Neural cell (in vitro differentiated cells): ENCODE data around the gene PSMB1. TPM values are rescaled to one million over a fixed set of nuclear protein-coding genes. Genes with fewer than 3 reads are reported as not detected.

ENCODE experiments used
- H2AFZ ChIP-seq: fragments of 200-600, 300-800 bp; sonication (generic), shearing (Covaris generic); 2 replicates; pipeline ENCODE4 v1.6.0; 2014; ENCODE audit warnings: low read depth, mild to moderate bottlenecking, antibody characterized with exemption, low read length, moderate library complexity
- H3F3A ChIP-seq: fragments of 200-600 bp; shearing (Covaris generic); 2 replicates; pipeline ENCODE4 v1.6.1; 2016; ENCODE audit warnings: mild to moderate bottlenecking, moderate library complexity, mixed read lengths, antibody characterized with exemption, low read length; ENCODE audit not compliant: insufficient read depth, poor library complexity, severe bottlenecking
- H3K27ac ChIP-seq: fragments of 200-600, 300-800 bp; sonication (generic), shearing (Covaris generic); 2 replicates; pipeline ENCODE4 v1.5.1; 2014; ENCODE audit warnings: mild to moderate bottlenecking, low read length, moderate library complexity
- H3K27me3 ChIP-seq: fragments of 300-800, 200-600 bp; sonication (generic), shearing (Covaris generic); 2 replicates; pipeline ENCODE4 v1.6.0; 2014; ENCODE audit warnings: mild to moderate bottlenecking, low read depth, low read length, moderate library complexity; ENCODE audit not compliant: insufficient read depth
- H3K36me3 ChIP-seq: fragments of 300-800, 200-600 bp; sonication (generic), shearing (Covaris generic); 2 replicates; pipeline ENCODE4 v1.5.1; 2014; ENCODE audit warnings: mild to moderate bottlenecking, antibody characterized with exemption, low read length, moderate library complexity; ENCODE audit not compliant: insufficient read depth
- H3K4me2 ChIP-seq: fragments of 300-800, 200-600 bp; sonication (generic), shearing (Covaris generic); 2 replicates; pipeline ENCODE4 v1.6.0; 2014; ENCODE audit warnings: mild to moderate bottlenecking, low read length
- H3K4me3 ChIP-seq: fragments of 300-800, 200-600 bp; sonication (generic), shearing (Covaris generic); 2 replicates; pipeline ENCODE4 v1.5.1; 2014; ENCODE audit warnings: mild to moderate bottlenecking, low read length, moderate library complexity
- H3K79me2 ChIP-seq: fragments of 200-600 bp; shearing (Covaris generic); replicated peaks from 2 replicates; pipeline ENCODE4 v1.6.0; 2014; ENCODE audit warnings: mild to moderate bottlenecking, low read length, moderate library complexity; ENCODE audit not compliant: insufficient read depth
- H3K9ac ChIP-seq: fragments of 300-800, 200-600 bp; sonication (generic), shearing (Covaris generic); 2 replicates; pipeline ENCODE4 v1.6.1; 2016; ENCODE audit warnings: mild to moderate bottlenecking, low read length, mixed read lengths
- H3K9me2 ChIP-seq: fragments of 200-600 bp; shearing (Covaris generic); 2 replicates; pipeline ENCODE4 v1.6.1; 2016; ENCODE audit warnings: mild to moderate bottlenecking, low read length, mixed read lengths; ENCODE audit not compliant: insufficient read depth
- H3K9me3 ChIP-seq: fragments of 200-600, 300-800 bp; sonication (generic), shearing (Covaris generic); 2 replicates; pipeline ENCODE4 v1.6.1; 2016; ENCODE audit warnings: mild to moderate bottlenecking, mixed run types, low read length, moderate library complexity, mixed read lengths
- H4K20me1 ChIP-seq: fragments of 200-600 bp; shearing (Covaris generic); 2 replicates; pipeline ENCODE4 v1.6.1; 2016; ENCODE audit warnings: mild to moderate bottlenecking, mixed run types; ENCODE audit not compliant: insufficient read depth
- EP300 ChIP-seq: fragments of 450-650 bp; conservative IDR thresholded peaks from 2 replicates; pipeline ENCODE4 v1.6.1; 2014; ENCODE audit warnings: antibody characterized with exemption, mild to moderate bottlenecking, moderate library complexity; ENCODE audit not compliant: poor library complexity, severe bottlenecking
- EZH2 ChIP-seq: fragments of 200-600, 300-800 bp; shearing (Covaris generic), sonication (generic); IDR thresholded peaks from 2 replicates; pipeline ENCODE4 v1.6.1; 2014; ENCODE audit warnings: antibody characterized with exemption, low read length, borderline replicate concordance, mild to moderate bottlenecking; ENCODE audit not compliant: insufficient read depth, poor library complexity, severe bottlenecking
- MXI1 ChIP-seq: fragments of 450-650 bp; conservative IDR thresholded peaks from 2 replicates; pipeline ENCODE4 v1.6.1; 2014; ENCODE audit warnings: antibody characterized with exemption, mild to moderate bottlenecking; ENCODE audit not compliant: poor library complexity, severe bottlenecking
- POLR2AphosphoS5 ChIP-seq: IDR thresholded peaks from 2 replicates; pipeline ENCODE4 v1.6.1; 2012
- RAD21 ChIP-seq: fragments of 450-650 bp; conservative IDR thresholded peaks from 2 replicates; pipeline ENCODE4 v1.6.1; 2014; ENCODE audit warnings: antibody characterized with exemption, mild to moderate bottlenecking, moderate library complexity
- SMC3 ChIP-seq: fragments of 450-650 bp; conservative IDR thresholded peaks from 2 replicates; pipeline ENCODE4 v1.6.1; 2014; ENCODE audit warnings: antibody characterized with exemption, mild to moderate bottlenecking, moderate library complexity; ENCODE audit not compliant: poor library complexity
- TAF1 ChIP-seq: IDR thresholded peaks from 2 replicates; pipeline ENCODE4 v1.6.1; 2012; ENCODE audit warnings: low read depth
- polyA plus RNA-seq: library from polyadenylated mRNA; depleted of rRNA; stranded (reverse); fragments of >200 nt; gene quantifications from 2 replicates; pipeline ENCODE4 v1.2.3, GENCODE V29; 2014
- TF ChIP-seq, protein P1 (sequence below): fragments of 450-650 bp; IDR thresholded peaks from 2 replicates; pipeline ENCODE4 v1.5.1; 2014; ENCODE audit warnings: antibody characterized with exemption, mild to moderate bottlenecking, moderate library complexity; ENCODE audit not compliant: poor library complexity, severe bottlenecking
- TF ChIP-seq, protein P2 (sequence below): IDR thresholded peaks from 2 replicates; pipeline ENCODE4 v1.6.1; 2012; ENCODE audit warnings: borderline replicate concordance

Gene PSMB1
- polyA plus RNA-seq, 1 donor from 2014 or later, result 365 TPM

DNA sequence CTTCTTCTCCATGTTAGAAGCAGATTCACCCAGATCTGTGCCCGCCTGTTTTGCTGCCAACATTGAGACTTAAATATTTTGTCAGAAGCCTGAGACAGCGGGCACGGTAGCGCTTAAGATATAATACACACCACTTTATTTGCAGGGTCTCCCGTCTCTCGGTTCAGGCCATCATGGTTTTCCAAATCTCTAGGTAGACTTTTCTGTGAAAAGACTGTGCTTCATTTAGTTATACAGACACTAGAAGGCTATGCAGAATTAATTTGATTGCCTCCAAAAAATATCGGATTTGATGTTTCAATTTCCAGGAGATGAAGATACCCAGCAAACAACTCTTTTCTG, 1.7 kb upstream of the PSMB1 start:
- Histone ChIP-seq H3K4me2 (peak overlapping the region; percentile 86), H3K79me2 (peaks cover 61% of the 10 kb centered on the region), H3F3A (no peaks in the 10 kb centered on the region), H3K9me3 (no peaks in the 10 kb centered on the region), H2AFZ (peak overlapping the region; percentile 87), H3K9ac (peak overlapping the region; percentile 89), H3K27me3 (no peaks in the 10 kb centered on the region), H4K20me1 (no peaks in the 10 kb centered on the region), H3K9me2 (no peaks in the 10 kb centered on the region), H3K27ac (peak overlapping the region; percentile 84), H3K4me3 (peak overlapping the region; percentile 86), H3K36me3 (no peaks in the 10 kb centered on the region)
- TF ChIP-seq, protein P1, sequence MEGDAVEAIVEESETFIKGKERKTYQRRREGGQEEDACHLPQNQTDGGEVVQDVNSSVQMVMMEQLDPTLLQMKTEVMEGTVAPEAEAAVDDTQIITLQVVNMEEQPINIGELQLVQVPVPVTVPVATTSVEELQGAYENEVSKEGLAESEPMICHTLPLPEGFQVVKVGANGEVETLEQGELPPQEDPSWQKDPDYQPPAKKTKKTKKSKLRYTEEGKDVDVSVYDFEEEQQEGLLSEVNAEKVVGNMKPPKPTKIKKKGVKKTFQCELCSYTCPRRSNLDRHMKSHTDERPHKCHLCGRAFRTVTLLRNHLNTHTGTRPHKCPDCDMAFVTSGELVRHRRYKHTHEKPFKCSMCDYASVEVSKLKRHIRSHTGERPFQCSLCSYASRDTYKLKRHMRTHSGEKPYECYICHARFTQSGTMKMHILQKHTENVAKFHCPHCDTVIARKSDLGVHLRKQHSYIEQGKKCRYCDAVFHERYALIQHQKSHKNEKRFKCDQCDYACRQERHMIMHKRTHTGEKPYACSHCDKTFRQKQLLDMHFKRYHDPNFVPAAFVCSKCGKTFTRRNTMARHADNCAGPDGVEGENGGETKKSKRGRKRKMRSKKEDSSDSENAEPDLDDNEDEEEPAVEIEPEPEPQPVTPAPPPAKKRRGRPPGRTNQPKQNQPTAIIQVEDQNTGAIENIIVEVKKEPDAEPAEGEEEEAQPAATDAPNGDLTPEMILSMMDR, result no peak
- no peak for TF ChIP-seq RAD21
- TF ChIP-seq SMC3, result no peak
- TF ChIP-seq, protein P2, sequence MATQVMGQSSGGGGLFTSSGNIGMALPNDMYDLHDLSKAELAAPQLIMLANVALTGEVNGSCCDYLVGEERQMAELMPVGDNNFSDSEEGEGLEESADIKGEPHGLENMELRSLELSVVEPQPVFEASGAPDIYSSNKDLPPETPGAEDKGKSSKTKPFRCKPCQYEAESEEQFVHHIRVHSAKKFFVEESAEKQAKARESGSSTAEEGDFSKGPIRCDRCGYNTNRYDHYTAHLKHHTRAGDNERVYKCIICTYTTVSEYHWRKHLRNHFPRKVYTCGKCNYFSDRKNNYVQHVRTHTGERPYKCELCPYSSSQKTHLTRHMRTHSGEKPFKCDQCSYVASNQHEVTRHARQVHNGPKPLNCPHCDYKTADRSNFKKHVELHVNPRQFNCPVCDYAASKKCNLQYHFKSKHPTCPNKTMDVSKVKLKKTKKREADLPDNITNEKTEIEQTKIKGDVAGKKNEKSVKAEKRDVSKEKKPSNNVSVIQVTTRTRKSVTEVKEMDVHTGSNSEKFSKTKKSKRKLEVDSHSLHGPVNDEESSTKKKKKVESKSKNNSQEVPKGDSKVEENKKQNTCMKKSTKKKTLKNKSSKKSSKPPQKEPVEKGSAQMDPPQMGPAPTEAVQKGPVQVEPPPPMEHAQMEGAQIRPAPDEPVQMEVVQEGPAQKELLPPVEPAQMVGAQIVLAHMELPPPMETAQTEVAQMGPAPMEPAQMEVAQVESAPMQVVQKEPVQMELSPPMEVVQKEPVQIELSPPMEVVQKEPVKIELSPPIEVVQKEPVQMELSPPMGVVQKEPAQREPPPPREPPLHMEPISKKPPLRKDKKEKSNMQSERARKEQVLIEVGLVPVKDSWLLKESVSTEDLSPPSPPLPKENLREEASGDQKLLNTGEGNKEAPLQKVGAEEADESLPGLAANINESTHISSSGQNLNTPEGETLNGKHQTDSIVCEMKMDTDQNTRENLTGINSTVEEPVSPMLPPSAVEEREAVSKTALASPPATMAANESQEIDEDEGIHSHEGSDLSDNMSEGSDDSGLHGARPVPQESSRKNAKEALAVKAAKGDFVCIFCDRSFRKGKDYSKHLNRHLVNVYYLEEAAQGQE, result no peak
- no peak for TF ChIP-seq TAF1
- no peak for TF ChIP-seq POLR2AphosphoS5
- no peak for TF ChIP-seq EZH2
- no peak for TF ChIP-seq MXI1
- TF ChIP-seq EP300, result no peak

DNA sequence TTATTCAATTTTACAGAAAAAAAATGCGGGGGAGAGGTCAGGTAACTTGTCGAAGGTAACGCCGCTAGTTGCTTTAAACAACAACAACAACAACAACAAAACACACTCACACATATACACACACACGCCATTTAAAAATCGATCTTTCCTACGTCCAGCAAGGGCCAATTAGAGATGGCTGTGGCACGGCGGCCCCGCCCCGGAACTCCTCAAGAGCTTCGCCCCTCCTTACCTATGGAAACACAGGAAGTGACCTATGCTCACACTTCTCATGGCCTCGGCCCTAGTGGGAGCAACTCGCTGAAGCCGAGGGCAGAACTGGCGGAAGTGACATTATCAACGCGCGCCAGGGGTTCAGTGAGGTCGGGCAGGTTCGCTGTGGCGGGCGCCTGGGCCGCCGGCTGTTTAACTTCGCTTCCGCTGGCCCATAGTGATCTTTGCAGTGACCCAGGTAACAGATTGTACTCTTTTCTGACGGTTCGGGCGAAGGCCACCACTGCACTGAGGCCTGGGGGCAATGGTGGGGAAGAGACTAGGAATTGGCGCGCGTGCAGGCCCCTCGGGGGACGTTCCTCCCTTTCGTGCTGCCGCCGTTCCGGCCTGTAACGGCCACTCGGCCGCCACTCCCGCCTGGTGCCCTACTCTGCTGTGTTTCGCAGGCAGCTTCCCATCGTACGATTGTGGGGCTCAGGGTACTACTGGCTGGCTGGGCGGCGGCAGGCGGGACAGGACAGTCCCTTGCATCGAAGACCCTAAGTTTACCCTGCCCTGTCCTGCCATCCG, 1.1 kb upstream of the PSMB1 start, which contains the start of gene TBP:
TBP (plus strand) TSS at position 357 of the 783 bp plus-strand sequence. CDS start 2,661 bp downstream, outside the sequence.
- Histone ChIP-seq H3K27ac (peak within 1 kb of the TSS; percentile 84), H2AFZ (peak within 1 kb of the TSS; percentile 87), H3K9ac (peak within 1 kb of the TSS; percentile 89), H4K20me1 (no peaks in the 10 kb centered on the region), H3K27me3 (no peaks in the 10 kb centered on the region), H3K4me2 (peak within 1 kb of the TSS; percentile 86), H3K4me3 (peak within 1 kb of the TSS; percentile 86), H3K36me3 (no peaks in the 10 kb centered on the region), H3K79me2 (peaks cover 67% of the 10 kb centered on the region), H3K9me2 (no peaks in the 10 kb centered on the region), H3F3A (no peaks in the 10 kb centered on the region), H3K9me3 (no peaks in the 10 kb centered on the region)
- no peak for TF ChIP-seq RAD21
- TF ChIP-seq MXI1, result peak; percentile 62
- TF ChIP-seq, protein P2, result peak; percentile 61
- peak; percentile 86 for TF ChIP-seq POLR2AphosphoS5
- no peak for TF ChIP-seq EZH2
- TF ChIP-seq, protein P1, result no peak
- peak; percentile 31 for TF ChIP-seq SMC3
- TF ChIP-seq TAF1, result no peak
- peak; percentile 70 for TF ChIP-seq EP300
